IPS DF 19.7 (cell line): ENCODE measurements around the gene SPAAR.
A peak's percentile ranks its signal among the peaks of the same experiment; 100 is the strongest.
"Not testable (repeated sequence)": the region's sequence is repeated elsewhere in the genome, so short reads cannot be mapped to it uniquely, and the experiment has no call there.

Experiments
- DNase-seq: peaks from one replicate; pipeline ENCODE4 v3.0.0-alpha.2; 2013; ENCODE audit warnings: low read depth, low spot score

The SPAAR gene

DNA sequence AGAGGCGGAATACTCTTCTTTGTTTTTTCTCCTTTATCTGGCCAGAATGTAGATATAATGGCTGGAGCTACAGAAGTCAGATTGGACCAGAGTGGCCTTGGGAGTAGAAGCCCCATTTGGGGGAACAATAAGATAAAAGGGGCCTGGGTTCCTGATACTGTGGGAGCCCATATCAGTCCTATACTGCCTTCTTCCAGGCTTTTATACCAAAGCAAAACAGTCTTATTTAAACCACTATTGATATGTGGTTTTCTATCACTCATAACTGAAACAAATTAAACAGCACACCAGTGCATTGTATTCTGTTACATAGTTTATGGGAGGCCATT lies 14.3 kb downstream of the SPAAR start:
- DNase-seq = no peak

DNA sequence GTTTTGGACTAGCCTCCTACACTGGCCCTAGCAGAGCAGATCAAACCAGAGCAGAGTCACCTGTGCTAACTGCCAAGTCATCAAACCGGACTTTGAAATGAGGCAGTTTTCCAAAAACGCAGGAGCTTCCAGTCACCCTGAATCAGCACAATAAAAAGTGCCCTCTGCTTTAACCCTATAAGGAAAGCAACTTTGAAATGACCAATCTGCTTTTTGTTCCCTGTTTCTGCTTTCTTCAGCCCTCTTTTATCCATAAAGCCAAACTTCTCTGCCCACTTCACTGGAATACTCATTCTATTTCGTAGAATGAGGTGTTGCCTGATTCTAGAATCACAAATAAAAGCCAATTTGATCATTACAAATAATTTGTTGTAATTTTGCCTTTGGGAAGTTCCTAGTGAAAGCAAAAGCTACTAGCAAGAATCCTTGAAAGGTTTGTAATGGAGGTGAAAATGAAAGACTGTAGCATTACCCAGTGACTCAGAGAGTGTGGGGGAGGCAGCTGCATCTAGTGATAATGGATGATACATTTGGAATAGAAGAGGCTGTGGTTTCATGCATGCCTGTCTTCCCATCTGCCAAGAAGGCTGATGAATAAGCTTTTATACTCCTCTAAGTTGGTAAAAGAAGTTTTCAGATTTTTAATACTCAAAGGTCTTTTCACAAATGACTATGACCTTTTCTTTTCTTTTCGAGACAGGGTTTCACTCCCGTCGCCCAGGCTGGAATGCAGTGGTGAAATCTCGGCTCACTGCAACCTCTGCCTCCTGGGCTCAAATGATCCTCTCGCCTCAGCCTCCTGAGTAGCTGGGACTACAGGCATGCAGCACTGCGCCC lies 14.9 kb downstream of the SPAAR start:
- no peak for DNase-seq

DNA sequence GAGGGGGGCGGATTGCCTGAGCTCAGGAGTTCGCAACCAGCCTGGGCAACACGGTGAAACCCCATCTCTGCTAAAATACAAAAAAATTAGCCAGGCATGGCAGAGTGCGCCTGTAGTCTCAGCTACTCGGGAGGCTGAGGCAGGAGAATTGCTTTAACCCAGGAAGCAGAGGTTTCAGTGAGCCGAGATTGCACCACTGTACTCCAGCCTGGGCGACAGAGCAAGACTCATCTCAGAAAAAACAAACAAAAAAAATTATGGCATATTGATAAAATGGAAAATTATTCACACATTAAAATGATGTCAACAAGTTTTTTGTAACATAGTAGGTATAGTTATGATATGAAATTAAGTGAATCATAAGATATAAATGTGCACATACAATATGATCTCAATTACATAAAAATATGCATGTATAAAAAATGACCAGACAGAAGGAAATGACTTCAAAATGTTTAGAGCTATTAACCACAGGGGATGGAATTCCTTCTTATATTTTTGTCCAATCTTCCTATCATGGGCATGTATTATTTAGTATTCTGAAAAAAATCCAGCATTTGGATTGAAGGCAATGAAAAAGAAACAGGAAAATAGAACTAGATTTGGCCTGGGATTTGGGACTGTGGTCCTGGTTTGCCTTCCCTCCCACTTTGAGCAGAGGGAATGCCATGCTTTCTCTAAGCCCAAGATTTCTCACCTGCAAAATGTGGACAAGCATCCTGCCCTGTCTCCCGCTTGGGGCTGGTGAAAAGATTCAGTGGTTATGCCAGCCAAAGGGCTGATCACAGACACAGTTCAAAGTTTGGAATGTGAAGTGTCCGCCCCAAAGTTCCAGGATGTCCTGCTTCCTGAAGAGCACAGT lies 19.5 kb downstream of the SPAAR start:
- no peak for DNase-seq

DNA sequence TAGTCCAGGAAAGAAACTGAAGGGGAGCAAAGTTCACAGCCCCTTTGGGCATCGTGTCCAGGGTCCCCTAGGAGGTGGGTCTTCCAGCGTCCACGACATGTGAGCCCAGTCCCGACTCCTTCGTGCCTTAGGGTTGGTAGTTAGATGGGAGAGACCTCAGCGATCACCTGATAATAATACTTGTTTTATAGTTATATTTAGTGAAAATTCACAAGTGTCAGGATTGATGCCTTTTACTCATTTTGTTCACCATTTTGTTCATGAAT lies 20.1 kb downstream of the SPAAR start:
- DNase-seq = no peak

DNA sequence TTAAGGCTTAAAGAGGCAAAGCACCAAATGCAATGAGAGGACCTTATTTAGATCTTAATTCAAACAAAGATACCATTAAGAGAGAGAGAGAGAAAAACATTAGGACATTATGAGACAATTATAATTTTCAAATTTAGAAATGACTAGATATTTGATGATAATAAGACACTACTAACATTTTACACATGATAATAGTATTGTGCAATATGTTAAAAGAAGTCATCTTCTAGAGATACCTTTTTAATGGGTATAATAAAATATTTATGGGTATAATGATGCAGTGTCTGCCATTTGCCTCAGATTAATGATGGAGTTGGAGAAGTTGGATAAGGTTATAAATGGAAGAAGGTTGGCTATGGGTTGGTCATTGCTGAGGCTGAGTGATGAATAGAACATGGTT lies 21.2 kb downstream of the SPAAR start:
- DNase-seq = no peak

DNA sequence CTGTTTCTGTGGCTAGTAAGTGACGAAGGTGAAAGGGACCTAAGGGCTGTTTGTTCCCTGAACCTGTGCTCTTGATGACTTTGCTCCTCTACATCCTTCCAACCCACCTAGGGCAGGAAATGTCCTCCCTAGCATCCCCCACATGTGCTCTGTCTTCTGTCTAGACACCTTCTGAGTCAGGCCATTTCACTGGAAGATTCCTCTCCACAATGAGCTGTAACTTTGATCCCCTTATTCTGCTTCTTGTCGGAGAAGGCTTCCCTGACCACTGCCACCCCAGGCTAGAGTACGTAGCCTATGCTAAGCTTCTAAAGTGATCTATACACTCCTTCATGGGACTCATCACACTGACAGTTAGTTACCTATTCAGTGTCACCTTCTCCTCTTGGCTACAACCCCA lies 21.7 kb downstream of the SPAAR start:
- DNase-seq = no peak

DNA sequence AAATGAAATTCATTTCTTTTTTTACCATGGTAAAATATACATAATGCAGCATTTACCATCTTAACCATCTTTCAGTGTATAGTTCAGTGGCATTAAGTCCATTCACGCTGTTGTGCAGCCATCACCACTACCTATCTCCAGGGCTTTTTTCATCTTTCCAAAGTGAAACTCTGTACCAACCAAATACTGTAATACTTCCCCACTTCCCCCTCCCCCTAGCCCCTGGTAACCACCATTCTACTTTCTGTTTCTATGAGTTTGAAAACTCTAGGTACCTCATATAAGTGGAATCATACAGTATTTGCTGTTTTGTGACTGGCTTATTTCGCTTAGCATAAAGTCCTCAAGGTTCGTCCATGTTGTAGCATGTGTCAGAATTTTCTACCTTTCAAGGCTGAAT lies 23.4 kb downstream of the SPAAR start:
- no peak for DNase-seq

DNA sequence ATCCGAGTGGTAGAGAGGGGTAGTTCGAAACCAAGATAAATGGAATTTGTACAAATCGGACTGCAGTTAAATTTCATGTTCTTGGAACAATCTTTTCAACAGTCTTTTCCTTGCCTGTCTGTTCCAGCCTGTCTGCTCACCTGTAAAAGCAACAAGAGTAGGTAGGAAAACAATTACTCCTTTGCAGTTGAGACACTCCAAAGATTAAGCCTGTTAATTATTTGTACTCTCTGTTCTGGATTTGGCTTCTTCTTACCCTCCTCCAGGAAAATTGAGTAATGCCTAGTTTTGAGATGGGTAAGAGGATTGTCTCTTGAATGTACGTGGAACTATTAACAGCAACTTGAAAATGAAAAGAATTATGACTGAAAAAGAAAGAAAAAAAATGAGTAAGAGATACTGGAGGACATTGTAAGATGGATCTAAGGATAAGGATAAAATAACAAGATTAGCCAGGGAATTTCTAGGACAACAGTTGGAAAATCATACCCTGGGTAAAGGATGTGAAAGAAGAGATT lies 24.3 kb downstream of the SPAAR start:
- no peak for DNase-seq

DNA sequence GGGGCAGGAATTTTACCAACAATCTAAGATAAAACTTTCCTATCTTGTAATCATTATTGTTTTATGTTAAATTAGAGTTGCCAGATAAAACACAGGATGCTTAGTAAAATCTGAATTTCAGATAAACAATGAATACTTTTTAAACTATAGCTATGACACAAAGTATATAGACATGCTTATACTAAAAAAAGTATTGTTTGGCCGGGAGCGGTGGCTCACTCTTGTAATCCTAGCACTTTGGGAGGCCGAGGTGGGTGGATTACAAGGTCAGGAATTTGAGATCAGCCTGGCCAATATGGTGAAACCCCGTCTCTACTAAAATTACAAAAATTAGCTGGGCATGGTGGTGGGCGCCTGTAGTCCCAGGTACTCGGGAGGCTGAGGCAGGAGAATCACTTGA lies 24.8 kb downstream of the SPAAR start:
- DNase-seq = not testable (repeated sequence)

DNA sequence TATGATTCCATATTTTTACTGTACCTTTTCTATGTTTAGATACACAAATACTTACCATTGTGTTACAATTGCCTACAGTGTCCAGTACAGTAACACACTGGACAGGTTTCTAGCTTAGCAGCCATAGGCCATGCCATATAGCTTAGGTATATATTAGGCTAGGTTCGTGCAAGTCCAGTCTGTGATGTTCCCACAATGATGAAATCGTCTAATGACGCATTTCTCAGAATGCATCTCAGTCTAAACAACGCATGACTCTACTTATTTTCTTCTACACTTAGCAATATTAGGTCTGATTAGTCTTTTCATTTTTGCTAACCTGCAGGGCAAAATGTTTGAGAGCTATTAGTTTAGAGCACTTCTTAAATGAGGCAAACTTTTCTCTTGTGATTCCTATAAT lies 26.0 kb downstream of the SPAAR start:
- DNase-seq = no peak

DNA sequence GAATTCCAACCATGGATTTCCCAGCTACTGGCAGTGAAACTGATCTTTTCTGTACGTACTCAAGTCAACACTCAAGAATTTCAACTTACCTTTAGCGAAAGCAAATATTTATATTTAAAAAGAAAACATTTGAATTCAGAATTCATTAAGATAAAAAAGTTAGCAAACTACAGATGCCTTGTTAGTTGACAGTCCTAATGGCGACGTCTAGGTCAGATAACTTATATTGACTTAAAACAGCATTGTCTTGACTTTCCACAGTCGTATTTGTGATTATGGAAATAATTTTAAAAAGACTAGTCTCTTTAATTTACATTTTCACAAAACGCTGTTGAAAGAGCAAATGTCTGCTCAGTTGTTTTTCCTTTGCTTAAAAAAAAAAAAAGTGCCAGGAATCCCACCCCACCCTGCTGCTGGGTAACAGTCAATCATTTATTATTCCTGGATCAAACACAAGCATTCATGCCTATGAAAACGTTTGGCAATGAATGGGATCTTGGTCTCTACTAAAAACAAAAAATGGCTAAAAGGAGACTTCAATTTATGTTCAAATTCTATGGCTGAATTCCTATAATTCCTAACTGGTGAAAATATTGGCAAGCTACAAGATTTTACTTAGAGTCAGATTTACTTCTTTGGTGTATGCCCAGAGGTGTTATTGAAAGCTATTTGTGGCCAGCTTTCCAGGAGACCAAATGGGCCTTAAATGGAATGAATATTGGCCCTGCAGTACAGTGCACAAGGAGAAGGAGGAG lies 26.6 kb downstream of the SPAAR start:
- DNase-seq = no peak

DNA sequence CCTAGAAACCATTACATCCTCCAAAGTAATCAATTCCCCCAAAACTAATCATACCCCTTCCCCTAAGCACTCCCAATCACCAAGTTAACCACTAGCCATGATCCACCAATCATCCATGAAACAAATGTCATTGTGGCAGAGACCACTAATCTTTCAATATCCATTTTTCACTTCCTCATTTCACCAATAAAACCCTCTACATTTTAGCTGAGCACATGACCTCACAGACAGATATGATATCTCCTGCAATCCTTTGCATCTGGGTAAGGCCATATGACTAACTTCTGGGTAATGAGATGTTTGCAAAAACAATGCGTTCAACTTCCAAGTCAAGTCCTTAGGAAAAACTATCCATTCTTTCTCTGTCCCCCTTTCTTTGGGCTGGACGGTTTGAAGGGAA lies 27.9 kb downstream of the SPAAR start:
- DNase-seq = no peak

DNA sequence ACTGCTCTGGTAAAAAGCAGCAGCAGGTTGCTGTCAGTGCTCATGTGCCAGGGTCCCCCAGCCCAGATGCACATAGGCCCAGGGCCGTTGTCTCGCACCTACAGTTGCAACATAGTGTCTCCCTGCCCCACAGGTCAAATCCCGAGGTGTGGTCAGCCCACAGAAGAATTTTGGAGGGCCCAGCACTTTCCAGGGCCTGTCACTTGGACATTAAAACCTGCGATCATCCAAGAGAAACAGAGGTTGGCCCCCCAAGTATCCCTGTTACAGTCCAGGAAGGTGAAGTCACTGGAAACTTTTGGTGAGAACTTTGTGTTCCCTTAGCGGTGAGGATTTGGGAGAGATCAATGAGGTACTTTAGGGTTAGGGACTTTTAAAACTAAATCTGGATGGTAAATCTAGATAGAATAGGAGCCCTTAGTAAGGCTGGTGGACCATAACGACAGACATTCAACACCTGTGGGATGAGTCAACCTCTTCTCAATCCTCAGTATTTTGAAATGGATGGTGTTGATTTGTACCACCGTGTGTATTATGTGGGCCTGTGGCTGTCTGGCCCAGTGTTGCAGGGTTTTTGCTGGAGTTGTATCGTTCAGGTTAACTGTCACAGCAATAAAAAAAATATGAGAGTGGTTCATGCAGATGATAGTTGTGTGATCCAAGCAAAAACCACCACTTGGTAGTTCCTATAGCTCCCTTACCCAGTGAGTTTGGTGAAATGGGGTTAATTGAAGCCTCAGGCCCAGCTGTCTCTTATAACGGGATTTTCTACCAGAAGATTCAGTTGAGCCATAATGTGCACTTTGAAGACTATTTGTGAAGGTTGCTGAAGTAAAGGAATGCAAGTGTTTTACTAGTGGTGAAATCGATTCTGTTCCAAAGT lies 29.4 kb downstream of the SPAAR start:
- no peak for DNase-seq

DNA sequence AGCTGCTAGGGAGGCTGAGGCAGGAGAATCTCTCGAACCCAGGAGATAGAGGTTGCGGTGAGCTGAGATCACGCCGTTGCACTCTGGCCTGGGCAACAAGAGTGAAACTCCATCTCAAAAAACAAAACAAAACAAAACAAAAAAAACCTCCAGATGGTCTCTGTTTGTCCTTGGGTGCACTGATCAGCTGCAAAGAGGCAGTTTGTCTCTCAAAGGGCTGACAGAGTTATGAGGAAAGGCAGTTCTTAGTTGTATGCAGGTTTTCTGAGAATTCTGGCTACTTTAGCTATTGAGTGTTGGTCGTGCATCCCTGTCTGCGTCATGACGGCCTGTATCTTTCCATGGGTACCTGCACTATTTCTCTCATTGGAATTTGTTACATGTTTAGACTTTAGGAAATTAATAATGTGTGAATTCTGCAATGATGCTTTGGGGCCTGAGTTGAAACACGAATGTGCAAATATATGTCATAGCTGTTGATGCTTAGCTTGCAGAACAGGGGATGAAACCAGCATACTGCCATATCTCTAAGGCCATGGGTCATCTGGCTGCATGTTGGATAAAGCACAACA lies 30.5 kb downstream of the SPAAR start:
- DNase-seq = no peak

DNA sequence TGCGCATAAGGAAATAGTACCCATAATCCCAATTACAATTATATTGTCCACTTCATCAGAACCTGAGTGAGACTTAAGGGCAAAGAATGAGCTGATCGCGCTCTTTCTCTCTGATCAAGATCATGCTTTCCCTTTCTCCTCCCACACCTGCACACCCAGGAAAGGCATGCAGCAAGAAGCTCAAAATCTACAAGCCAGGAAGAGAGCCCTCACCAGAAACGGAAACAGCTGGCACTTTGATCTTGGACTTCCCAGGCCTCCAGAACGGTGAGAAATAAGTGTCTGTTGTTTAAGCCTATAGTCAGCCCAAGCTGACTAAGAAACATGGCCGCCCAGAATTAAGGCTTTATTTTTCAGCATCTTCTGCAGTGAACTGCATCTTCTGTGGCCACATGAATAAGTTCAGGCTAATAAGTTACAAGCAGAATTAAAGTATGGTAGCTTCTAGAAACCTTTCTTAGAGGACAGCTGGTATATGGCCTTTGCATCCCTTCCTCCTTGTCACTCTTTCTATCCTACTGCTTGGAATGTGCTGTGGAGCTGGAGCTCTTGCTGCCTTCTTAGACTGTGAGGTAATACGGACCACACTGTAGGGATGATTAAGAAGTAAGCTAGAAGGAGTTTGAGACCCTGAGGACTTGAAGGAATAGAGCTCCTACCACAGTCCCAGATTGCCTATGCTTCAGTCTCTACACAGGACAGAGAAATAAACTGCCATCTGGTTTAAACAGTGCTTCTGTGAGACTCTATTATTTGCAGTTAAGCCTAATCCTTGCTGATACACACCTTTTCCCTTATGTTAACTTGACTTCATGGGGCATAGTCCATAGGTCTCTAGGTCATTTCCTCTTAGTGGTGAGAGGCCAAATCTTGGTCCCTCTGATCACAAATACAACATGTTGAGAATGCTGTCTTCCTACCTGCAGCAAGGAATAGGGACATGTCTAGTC lies 31.4 kb downstream of the SPAAR start:
- DNase-seq = no peak

DNA sequence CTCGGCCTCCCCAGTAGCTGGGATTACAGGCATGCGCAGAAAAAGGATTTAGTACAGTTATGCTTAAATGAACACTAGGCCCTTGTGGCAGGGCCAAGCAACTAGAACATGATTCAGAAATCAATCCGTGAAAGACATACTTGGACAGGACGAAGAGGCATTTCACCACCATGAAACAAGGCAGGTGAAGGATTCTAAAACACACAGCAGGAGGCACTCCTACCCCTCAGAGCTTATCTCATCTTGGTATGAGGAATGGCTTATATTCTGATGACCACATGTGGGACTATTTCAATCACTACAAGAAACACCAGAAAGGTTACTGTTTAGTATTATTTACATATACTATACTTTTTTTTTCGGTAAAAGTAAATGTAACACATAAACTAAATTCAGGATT lies 33.0 kb downstream of the SPAAR start:
- no peak for DNase-seq

DNA sequence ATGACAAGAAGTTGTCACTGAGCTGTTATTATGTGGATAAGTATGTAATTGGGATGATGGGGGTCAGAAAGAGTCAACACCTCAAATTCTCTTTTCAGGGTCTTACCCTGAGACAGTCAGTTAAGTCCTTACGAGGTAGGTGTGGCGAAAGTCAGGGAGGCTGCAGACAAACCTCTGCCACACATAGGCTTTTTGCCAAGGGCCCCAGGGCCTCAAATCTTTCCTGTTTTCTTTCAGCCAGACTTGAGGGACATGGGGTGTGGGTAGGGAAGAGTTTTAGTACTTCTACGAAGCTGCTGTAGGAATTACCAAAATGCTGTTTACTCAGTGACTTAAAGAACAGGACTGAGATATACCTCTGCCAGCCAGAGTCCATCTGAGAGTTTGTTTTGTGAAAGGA lies 34.9 kb downstream of the SPAAR start:
- DNase-seq = no peak

DNA sequence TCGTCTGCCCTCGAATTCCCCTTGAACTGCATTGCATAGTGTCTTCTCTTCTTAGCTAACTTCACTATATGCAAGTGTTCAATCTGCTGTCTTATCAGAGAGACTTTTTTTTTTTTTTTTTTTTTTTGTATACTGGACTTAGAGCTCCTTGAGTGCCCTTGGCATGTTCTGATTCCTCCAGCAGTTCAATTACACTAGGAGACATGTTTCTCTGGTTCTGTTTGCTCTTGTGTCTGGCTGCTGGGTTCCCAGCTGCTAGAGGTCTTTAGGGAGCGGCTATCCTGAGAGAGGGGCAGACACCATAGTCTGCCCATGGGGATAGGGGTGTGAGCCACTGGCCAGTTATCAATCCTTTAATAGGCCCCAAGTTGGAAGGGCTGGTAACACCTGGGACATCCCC lies 35.6 kb downstream of the SPAAR start:
- DNase-seq = no peak

DNA sequence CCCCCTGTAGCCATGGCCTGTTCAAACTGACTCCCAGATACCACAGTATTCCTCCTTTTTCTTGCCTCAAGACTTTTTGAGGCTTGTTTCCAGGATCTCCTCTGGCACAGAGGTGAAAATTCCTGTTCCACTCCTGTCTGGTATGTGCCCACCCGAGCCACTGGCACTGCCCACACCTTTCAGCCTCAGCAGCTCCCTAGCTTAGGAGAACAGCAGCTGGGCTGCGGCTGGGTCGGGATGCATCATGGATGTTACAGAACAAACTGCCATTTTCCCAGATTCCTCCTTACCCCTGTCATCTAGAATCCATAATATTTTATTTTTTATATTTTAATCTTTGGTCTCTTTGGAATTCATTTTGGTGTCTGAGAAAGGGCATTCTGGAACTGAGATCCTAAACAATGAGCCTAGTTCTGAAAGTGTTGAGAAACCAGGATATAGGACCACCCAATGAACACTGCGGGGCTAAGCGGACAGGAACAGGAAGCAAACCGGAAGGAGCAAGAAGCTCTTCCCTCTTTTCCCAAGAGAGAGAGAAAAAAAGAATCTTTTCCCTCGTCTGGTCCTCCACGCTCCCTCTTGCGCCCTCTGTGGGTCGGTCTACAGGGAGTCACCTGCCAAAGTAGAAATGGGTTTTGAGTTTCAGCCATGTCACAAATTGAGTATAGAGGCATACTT lies 36.2 kb downstream of the SPAAR start:
- peak; percentile 47 for DNase-seq
